Measurements from ENCODE around the gene TNFRSF6B.

GRCh38 chr20:63703976-63704748, 7.7 kb downstream of the TNFRSF6B start:
- no peak for TF ChIP-seq CTCF (conservative IDR thresholded peaks at IDR 0.05)
- no peak for TF ChIP-seq ZFX (IDR thresholded peaks at IDR 0.05)
